ENCODE data around the gene AMN1. TPM values are rescaled to one million over a fixed set of nuclear protein-coding genes. Genes with fewer than 3 reads are reported as not detected.

AMN1 gene
- total RNA-seq, 1 donor from 2014 or later, result 8.3 TPM

DNA sequence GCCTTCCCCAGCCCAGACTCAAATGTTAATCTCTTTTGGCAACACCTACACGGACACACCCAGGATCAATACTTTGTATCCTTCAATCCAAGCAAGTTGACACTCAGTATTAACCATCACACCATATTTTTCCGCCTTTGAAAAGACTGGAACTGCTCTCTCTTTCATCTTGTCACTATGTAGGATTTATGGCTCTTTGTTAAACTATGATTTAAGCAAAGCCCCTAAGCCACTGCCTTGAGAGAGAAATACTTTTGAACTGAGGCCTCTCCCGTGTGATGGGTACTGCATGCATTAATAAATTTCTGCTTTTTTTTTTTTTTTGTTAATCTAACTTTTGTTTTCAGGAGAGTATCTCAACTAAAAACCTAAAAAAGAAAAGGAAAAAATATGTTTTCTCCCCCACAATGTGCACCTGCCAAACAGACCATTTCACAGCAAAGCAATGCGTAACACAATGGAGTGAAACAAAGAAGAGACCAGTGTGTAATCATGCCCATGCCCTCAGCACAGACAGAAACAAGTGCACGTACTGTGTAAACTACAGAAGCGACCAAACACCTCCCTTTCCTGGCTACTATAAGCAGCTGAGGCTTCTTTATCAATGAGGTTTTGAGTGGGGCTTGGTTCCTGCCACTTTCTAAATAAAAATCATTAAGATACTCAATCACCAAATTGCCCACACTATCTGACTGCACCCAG is 97.6 kb downstream of the AMN1 start:
- Mint-ChIP-seq H3K27ac (ENCODE audit: unreplicated experiment) (no peak overlapping the region), H3K9me3 (no peaks in the 10 kb centered on the region), H3K36me3 (ENCODE audit: low read depth) (no peaks in the 10 kb centered on the region), H3K27me3 (ENCODE audit: low read depth) (no peaks in the 10 kb centered on the region), H3K4me3 (no peak overlapping the region), H3K4me1 (peaks cover 44% of the 10 kb centered on the region)
- no peak for DNase-seq (ENCODE audit: low read depth, low spot score)
- TF ChIP-seq, protein P1, sequence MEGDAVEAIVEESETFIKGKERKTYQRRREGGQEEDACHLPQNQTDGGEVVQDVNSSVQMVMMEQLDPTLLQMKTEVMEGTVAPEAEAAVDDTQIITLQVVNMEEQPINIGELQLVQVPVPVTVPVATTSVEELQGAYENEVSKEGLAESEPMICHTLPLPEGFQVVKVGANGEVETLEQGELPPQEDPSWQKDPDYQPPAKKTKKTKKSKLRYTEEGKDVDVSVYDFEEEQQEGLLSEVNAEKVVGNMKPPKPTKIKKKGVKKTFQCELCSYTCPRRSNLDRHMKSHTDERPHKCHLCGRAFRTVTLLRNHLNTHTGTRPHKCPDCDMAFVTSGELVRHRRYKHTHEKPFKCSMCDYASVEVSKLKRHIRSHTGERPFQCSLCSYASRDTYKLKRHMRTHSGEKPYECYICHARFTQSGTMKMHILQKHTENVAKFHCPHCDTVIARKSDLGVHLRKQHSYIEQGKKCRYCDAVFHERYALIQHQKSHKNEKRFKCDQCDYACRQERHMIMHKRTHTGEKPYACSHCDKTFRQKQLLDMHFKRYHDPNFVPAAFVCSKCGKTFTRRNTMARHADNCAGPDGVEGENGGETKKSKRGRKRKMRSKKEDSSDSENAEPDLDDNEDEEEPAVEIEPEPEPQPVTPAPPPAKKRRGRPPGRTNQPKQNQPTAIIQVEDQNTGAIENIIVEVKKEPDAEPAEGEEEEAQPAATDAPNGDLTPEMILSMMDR (conservative IDR thresholded peaks at IDR 0.05), result no peak

DNA sequence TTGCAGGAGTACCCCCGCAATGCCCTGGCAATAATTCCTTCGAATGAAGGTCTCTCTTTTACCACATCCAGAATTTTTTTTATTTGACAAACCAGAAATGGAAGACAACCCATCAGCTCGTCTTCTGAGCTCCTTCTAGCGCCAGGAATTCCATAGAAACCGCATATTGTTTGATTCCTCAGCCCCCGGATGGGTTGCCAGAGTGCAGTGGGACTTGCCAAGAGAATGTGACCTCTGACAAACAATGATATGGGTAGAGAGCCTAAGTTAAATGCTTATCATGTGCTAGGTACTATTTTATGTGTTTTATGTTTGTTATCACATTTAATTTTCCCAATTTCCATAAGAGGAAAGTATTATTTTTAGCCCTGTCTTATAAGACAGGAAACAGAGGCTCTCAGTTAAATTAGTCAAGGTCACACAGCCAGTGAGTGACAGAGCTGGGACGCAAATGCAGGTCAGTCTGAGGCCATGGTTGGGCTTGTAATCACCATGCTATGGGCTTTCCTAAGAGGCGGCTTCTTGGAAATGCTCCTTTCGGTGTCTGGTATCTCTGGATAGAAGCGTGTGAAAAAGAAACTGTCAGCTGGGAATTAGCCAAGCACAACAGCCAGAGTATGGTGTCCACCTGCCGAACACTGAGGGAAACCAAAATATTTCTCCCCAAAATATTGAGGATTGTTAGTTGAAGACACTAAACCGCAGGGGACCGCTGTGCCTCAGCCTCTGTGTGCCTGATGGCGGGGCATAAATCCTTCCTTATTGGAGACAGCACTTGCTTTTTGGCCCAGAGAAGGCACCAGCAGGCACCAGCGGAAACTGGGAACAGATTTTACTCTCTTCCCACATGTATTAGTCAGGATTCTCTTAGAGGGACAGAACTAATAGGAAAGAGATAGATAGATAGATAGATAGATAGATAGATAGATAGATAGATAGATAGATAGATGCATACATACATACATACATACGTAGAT is 98.8 kb downstream of the AMN1 start:
- peaks cover 44% of the 10 kb centered on the region for H3K4me1 Mint-ChIP-seq
- no peak for DNase-seq (ENCODE audit: low read depth, low spot score)
- peak overlapping the region; percentile 25 for H3K27ac Mint-ChIP-seq (ENCODE audit: unreplicated experiment)
- no peaks in the 10 kb centered on the region for H3K27me3 Mint-ChIP-seq (ENCODE audit: low read depth)
- H3K36me3 Mint-ChIP-seq (ENCODE audit: low read depth), result no peaks in the 10 kb centered on the region
- H3K4me3 Mint-ChIP-seq, result no peak overlapping the region
- H3K9me3 Mint-ChIP-seq, result no peaks in the 10 kb centered on the region
- TF ChIP-seq, protein P1 (conservative IDR thresholded peaks at IDR 0.05), result no peak

DNA sequence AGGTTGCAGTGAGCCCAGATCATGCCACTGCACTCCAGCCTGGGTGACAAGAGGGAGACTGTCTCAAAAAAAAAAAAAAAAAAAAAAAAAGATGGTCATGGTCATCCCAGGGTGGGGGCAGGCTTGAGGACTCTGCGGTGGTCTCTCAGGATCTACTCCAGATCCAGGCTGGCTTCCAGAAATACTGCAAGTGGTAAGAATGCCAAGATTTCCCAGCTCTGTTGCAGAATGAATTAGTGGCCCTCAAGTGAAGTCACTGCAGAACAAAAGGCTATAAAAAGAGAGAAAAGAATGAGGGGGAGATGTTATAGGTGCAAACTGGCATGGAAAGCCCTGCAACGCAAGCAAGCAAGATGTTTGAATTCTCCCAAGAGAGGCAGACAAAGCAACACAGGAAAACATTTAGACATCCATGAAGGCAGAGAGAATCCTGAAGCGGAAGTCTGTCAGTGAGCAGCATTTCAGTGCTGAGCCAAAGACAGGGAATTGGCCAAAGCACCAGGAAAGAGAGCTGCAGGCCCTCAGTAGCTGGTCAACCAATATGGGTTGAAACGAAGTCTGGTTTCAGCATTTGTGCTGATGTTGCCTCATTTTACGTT is 101.3 kb downstream of the AMN1 start:
- H3K36me3 Mint-ChIP-seq (ENCODE audit: low read depth), result no peaks in the 10 kb centered on the region
- no peak overlapping the region for H3K27ac Mint-ChIP-seq (ENCODE audit: unreplicated experiment)
- H3K9me3 Mint-ChIP-seq, result no peaks in the 10 kb centered on the region
- DNase-seq (ENCODE audit: low read depth, low spot score), result no peak
- H3K4me3 Mint-ChIP-seq, result no peak overlapping the region
- no peaks in the 10 kb centered on the region for H3K27me3 Mint-ChIP-seq (ENCODE audit: low read depth)
- H3K4me1 Mint-ChIP-seq, result peaks cover 41% of the 10 kb centered on the region
- TF ChIP-seq, protein P1 (conservative IDR thresholded peaks at IDR 0.05), result no peak

DNA sequence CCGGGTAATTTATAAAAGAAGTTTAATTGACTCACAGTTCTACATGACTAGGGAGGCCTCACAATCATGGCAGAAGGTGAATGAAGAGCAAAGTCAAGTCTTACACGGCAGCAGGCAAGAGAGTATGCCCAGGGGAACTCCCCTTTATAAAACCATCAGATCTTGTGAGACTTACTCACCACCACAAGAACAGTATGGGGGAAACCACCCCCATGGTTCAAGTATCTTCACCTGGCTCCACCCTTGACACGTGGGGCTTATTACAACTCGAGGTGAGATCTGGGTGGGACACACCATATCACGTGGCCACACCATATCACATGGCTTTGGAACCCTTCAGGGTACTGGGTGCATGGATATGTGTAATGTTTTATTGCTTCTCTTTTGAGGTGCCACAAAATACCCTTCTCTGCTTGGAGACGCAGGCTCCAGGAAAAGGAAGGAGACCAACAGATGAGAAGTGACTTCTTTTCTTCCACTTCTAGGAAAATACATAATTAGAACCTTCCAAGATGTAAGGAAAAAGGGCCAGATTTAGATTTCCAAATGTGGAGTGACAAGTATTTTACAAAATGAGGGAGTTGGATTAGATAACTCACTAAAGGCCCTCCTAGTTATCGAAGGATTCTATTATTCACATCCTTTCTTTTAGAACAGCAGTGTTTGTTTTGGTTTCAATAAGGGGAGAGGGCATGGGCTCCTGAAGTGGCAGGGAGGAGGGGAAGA is 102.4 kb downstream of the AMN1 start:
- Mint-ChIP-seq H3K9me3 (no peaks in the 10 kb centered on the region), H3K36me3 (ENCODE audit: low read depth) (no peaks in the 10 kb centered on the region)

More for the DNA sequence above, 102.4 kb downstream of the AMN1 start:
- DNase-seq (ENCODE audit: low read depth, low spot score), result no peak
- Mint-ChIP-seq H3K27ac (ENCODE audit: unreplicated experiment) (no peak overlapping the region), H3K4me1 (peaks cover 37% of the 10 kb centered on the region), H3K4me3 (no peak overlapping the region), H3K27me3 (ENCODE audit: low read depth) (no peaks in the 10 kb centered on the region)
- TF ChIP-seq, protein P1 (conservative IDR thresholded peaks at IDR 0.05), result no peak
